GM21717 (cell line): ENCODE data around the gene SLC38A3.

Source experiments
- ATAC-seq: cut with Tn5 transposase; IDR thresholded peaks from one replicate; pipeline ENCODE4 v1.9.1; 2021; ENCODE audit warnings: mild to moderate bottlenecking, moderate library complexity; ENCODE audit not compliant: unreplicated experiment

SLC38A3 gene

GRCh38 chr3:50204804-50205412 lies at the start of gene SLC38A3:
Gene SLC38A3 (plus strand): TSS chr3:50205271. CDS start chr3:50214200, 8,929 bp downstream.
- no peak for ATAC-seq

GRCh38 chr3:50155491-50155878 lies 49.6 kb upstream of the SLC38A3 start:
- no peak for ATAC-seq

- ATAC-seq: no peak
Observed at GRCh38 chr3:50155891-50156290, 49.2 kb upstream of the SLC38A3 start.

GRCh38 chr3:50156549-50157493 lies 48.2 kb upstream of the SLC38A3 start:
- ATAC-seq: no peak

- ATAC-seq: no peak
Observed at GRCh38 chr3:50157827-50158529, 47.1 kb upstream of the SLC38A3 start.

GRCh38 chr3:50158530-50159146 lies 46.4 kb upstream of the SLC38A3 start:
- no peak for ATAC-seq

- no peak for ATAC-seq
Observed at GRCh38 chr3:50160561-50160983, 44.5 kb upstream of the SLC38A3 start.

GRCh38 chr3:50161320-50161719 lies 43.8 kb upstream of the SLC38A3 start:
- ATAC-seq: no peak

- no peak for ATAC-seq
Observed at GRCh38 chr3:50162034-50162883, 42.8 kb upstream of the SLC38A3 start.

- no peak for ATAC-seq
Observed at GRCh38 chr3:50163572-50164455, 41.3 kb upstream of the SLC38A3 start.

GRCh38 chr3:50164481-50164880 lies 40.6 kb upstream of the SLC38A3 start:
- ATAC-seq: no peak

- no peak for ATAC-seq
Observed at GRCh38 chr3:50164984-50165909, 39.8 kb upstream of the SLC38A3 start.

- no peak for ATAC-seq
Observed at GRCh38 chr3:50165910-50166538, 39.0 kb upstream of the SLC38A3 start.

GRCh38 chr3:50166620-50167019 lies 38.5 kb upstream of the SLC38A3 start:
- ATAC-seq: no peak

GRCh38 chr3:50167069-50167840 lies 37.8 kb upstream of the SLC38A3 start:
- ATAC-seq: no peak

GRCh38 chr3:50167841-50168209 lies 37.2 kb upstream of the SLC38A3 start:
- ATAC-seq: no peak

- ATAC-seq: no peak
Observed at GRCh38 chr3:50168388-50168787, 36.7 kb upstream of the SLC38A3 start.
